GM12878 (cell line): ENCODE measurements around the gene SUSD5. TPM values are rescaled to one million over a fixed set of nuclear protein-coding genes. Genes with fewer than 3 reads are reported as not detected.

ENCODE experiments used
- ATAC-seq: fragments of 200-7000 bp; cut with Tn5 transposase; 3 replicates; pipeline ENCODE4 v1.9.1; 2020; ENCODE audit warnings: mild to moderate bottlenecking, moderate library complexity
- BruUV-seq: library from RNA; stranded (reverse); fragments of 400-500 nt; replicated peaks from 2 replicates; lab custom pipeline; 2021; lab: Mats Ljungman, UMichigan
- CTCF ChIA-PET: fragments of 300-600 bp; sonication (Branson Sonifier 250); formaldehyde crosslinking; extraction: SDS; loops from one replicate; lab custom pipeline; 2021; ENCODE audit warnings: inconsistent platforms; lab: Yijun Ruan, JAX
- POLR2A ChIA-PET: fragments of 350-600 bp; formaldehyde crosslinking; extraction: SDS; loops from one replicate; lab custom pipeline; 2021; ENCODE audit warnings: inconsistent platforms; lab: Charles Lee
- RAD21 ChIA-PET: fragments of 300-600 bp; sonication (Branson Sonifier 250); formaldehyde crosslinking; loops from one replicate; lab custom pipeline; 2023; ENCODE audit warnings: antibody characterized with exemption; ENCODE audit not compliant: unreplicated experiment; lab: Charles Lee
- SMC1A ChIA-PET: fragments of 300-600 bp; sonication (Branson Sonifier 250); formaldehyde crosslinking; loops from one replicate; lab custom pipeline; 2023; ENCODE audit not compliant: unreplicated experiment, uncharacterized antibody; lab: Charles Lee
- DNase-seq: peaks from one replicate; pipeline ENCODE4 v3.0.0-alpha.2; 2011; ENCODE audit warnings: low read depth, low spot score
- FAIRE-seq: peaks from 3 replicates; lab custom pipeline; 2011; peaks lifted over from hg19 to GRCh38; lab: Jason Lieb, UNC
- H2AFZ ChIP-seq: 2 replicates; pipeline ENCODE4 v1.6.0; 2011; ENCODE audit warnings: low read depth, low read length, control low read depth; ENCODE audit not compliant: control insufficient read depth
- H3K27ac ChIP-seq: 2 replicates; pipeline ENCODE4 v1.5.1; 2011; ENCODE audit warnings: control low read depth; ENCODE audit not compliant: control insufficient read depth, insufficient read depth
- H3K27me3 ChIP-seq, 2 experiments: replicated peaks in 1 of 2; 2 replicates each; pipeline versions ENCODE4 v1.6.0 to v1.6.1; 2011; ENCODE audit warnings: low read length in 1 of 2; ENCODE audit not compliant: control insufficient read depth in 2 of 2, insufficient read depth in 2 of 2
- H3K36me3 ChIP-seq, 2 experiments: 2 replicates each; pipeline ENCODE4 v1.5.1; 2011; ENCODE audit warnings: low read length in 1 of 2; ENCODE audit not compliant: control insufficient read depth in 2 of 2, insufficient read depth in 2 of 2
- H3K4me1 ChIP-seq: 2 replicates; pipeline ENCODE4 v1.6.1; 2011; ENCODE audit warnings: mild to moderate bottlenecking, low read length, moderate library complexity, mixed read lengths; ENCODE audit not compliant: control insufficient read depth, insufficient read depth
- H3K4me2 ChIP-seq: 2 replicates; pipeline ENCODE4 v1.6.0; 2011; ENCODE audit warnings: control low read depth; ENCODE audit not compliant: control insufficient read depth, insufficient read depth
- H3K4me3 ChIP-seq: fragments of 200-600 bp; sonication (generic); 2 replicates; pipeline ENCODE4 v1.5.1; 2016
- H3K79me2 ChIP-seq: 2 replicates; pipeline ENCODE4 v1.6.0; 2011; ENCODE audit warnings: low read length; ENCODE audit not compliant: control insufficient read depth, insufficient read depth
- H3K9ac ChIP-seq: 2 replicates; pipeline ENCODE4 v1.8.0; 2011; ENCODE audit warnings: low read length, control low read depth, mixed read lengths; ENCODE audit not compliant: control insufficient read depth, insufficient read depth
- H3K9me3 ChIP-seq: replicated peaks from 3 replicates; pipeline ENCODE4 v1.5.1; 2011; ENCODE audit warnings: mild to moderate bottlenecking, low read length; ENCODE audit not compliant: control insufficient read depth, insufficient read depth
- H4K20me1 ChIP-seq: 2 replicates; pipeline ENCODE4 v1.6.0; 2011; ENCODE audit not compliant: control insufficient read depth, insufficient read depth
- BACH1 ChIP-seq: fragments of 450-650 bp; IDR thresholded peaks from 2 replicates; pipeline ENCODE4 v1.6.1; 2017; ENCODE audit warnings: mild to moderate bottlenecking, borderline replicate concordance
- FOXM1 ChIP-seq: IDR thresholded peaks from 2 replicates; pipeline ENCODE4 v1.6.1; 2012; ENCODE audit warnings: low read depth, mild to moderate bottlenecking, inconsistent platforms, low read length, moderate library complexity
- RELA ChIP-seq: fragments of 450-650 bp; IDR thresholded peaks from 2 replicates; pipeline ENCODE4 v1.8.0; 2014; ENCODE audit warnings: borderline replicate concordance; ENCODE audit not compliant: partially characterized antibody
- WGBS: methylation state at CpG from one replicate; pipeline ENCODE4 v1.1.6; 2016; ENCODE audit warnings: low lambda C conversion rate; ENCODE audit not compliant: insufficient replicate concordance, insufficient coverage; ENCODE audit errors: missing lambda C conversion rate; 5-methylcytosine and 5-hydroxymethylcytosine counted together
- in situ Hi-C: fragments of 300-500 bp; cut with MboI; formaldehyde crosslinking; loops from 9 replicates; pipeline ENCODE4 v1.14.3; 2018; ENCODE audit warnings: mixed read lengths
- intact Hi-C: fragments of 100-400 bp; cut with micrococcal nuclease; formaldehyde crosslinking; loops from one replicate; pipeline ENCODE4 v1.14.2; 2022; ENCODE audit not compliant: unreplicated experiment
- polyA plus RNA-seq, 11 experiments: library from polyadenylated mRNA; depleted of rRNA in 4 of 11; unstranded in 6 of 11; stranded (reverse) in 5 of 11; fragments of >200 nt; fragmentation: Nextera tagmentation in 4 of 11; fragmentation: Illumina TruSeq in 1 of 11; extraction: Ambion mirVana in 4 of 11; extraction: Trizol in 1 of 11; gene quantifications; 1 replicate in 1 of 11; 2 replicates in 10 of 11; pipeline versions ENCODE4 v1.2.1 to v1.2.3, GENCODE V29; 2011 to 2016; ENCODE audit warnings: inconsistent platforms in 2 of 11, missing spikeins in 2 of 11, low read depth in 1 of 11
- total RNA-seq, 4 experiments: library from RNA; depleted of rRNA in 3 of 4; stranded (reverse); fragments of >200 nt in 3 of 4; fragmentation: Illumina TruSeq in 1 of 4; extraction: Trizol in 1 of 4; gene quantifications; 2 replicates each; pipeline versions ENCODE4 v1.2.1 to v1.2.3, GENCODE V29; 2013 to 2021
- TF ChIP-seq, protein P1 (sequence below): fragments of 450-650 bp; IDR thresholded peaks from 2 replicates; pipeline ENCODE4 v1.6.1; 2017; ENCODE audit warnings: low read depth, mild to moderate bottlenecking, moderate library complexity

SUSD5 gene
- total and polyA plus RNA-seq, 10 of the 15 experiments (the other 5 are each of a cell fraction or from before 2014, with no cell fraction given): 0.01 to 0.05 (median 0.03) TPM; not detected in 4

DNA sequence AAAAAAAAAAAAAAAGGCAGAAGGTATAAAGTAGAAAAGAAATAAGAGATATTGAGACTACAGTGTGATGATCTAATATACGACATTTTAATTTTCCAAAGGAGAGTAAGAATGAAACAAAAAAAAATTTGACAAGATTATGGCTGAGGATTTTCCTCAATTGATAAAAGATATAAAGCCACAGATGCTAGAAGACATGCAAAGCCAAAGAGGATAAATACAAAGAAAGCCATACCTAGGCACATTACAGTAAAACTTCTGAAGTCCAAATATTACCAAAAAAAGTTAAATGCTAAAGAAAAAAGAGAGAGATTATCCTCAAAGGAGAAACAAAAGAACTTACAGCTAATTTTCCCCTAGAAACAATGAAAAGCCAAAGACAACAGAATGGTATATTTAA lies 20.3 kb upstream of the SUSD5 start:
- Histone ChIP-seq H3K4me1 (no peaks in the 10 kb centered on the region), H3K27me3 (no peaks in the 10 kb centered on the region), H3K4me3 (no peak overlapping the region), H3K4me2 (no peak overlapping the region), H2AFZ (no peak overlapping the region), H4K20me1 (no peaks in the 10 kb centered on the region), H3K9ac (no peak overlapping the region), H3K36me3 (no peaks in the 10 kb centered on the region), H3K9me3 (peaks cover 2% of the 10 kb centered on the region; the same call in 1 of the 3 replicates), H3K27ac (no peak overlapping the region), H3K79me2 (no peaks in the 10 kb centered on the region)
- no peak for TF ChIP-seq BACH1
- no TSS peak for BruUV-seq
- no peak for ATAC-seq
- SMC1A ChIA-PET: no interaction called here
- POLR2A ChIA-PET: no interaction called here
- RAD21 ChIA-PET: no interaction called here
- CTCF ChIA-PET: no interaction called here
- FAIRE-seq: peak; percentile 13
- 67% methylated on average over 1 of the region's 1 CpG for WGBS
- intact Hi-C loops (no loop called here), in situ Hi-C loops (no loop called here)
- no peak for DNase-seq

DNA sequence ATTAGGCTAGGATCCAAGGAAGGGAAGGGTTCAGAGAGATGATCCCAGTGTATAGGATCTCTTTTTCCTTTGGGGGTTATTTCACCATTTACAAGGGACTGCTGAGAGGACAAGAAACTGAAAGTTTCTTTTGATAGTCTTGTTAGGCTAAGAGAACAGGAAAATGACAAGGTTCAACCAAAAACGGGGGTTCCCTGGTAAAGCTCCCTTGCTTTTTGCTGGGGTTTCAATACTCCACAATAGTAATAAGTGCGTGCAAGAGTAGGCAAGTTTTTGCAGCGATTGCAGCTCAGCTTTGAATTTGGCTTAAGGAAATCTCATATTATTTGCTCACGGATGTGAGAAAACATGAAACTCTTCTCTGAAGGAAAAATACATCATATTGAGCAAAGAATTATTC lies 18.8 kb upstream of the SUSD5 start:
- ChIA-PET SMC1A (interaction anchor here (0.8 to 1.5 kb wide), 2 partner anchors 11 to 98 kb away, joined by 3 read pairs; no protein-coding TSS in a partner anchor), POLR2A (no interaction called here), RAD21 (interaction anchor here (0.9 kb wide), 1 partner anchor 106 kb away, joined by 4 read pairs; no protein-coding TSS in a partner anchor), CTCF (interaction anchor here (0.6 to 1.0 kb wide), 4 partner anchors 10 to 106 kb away, joined by 3 read pairs; no protein-coding TSS in a partner anchor)
- FAIRE-seq (peak; percentile 59), ATAC-seq (peak; percentile 80), DNase-seq (peak; percentile 21)
- intact Hi-C loops (no loop called here), in situ Hi-C loops (no loop called here)
- Histone ChIP-seq H3K4me2 (no peak overlapping the region), H3K4me1 (no peaks in the 10 kb centered on the region), H3K4me3 (no peak overlapping the region), H3K36me3 (no peaks in the 10 kb centered on the region), H4K20me1 (no peaks in the 10 kb centered on the region), H3K27me3 (no peaks in the 10 kb centered on the region), H3K9me3 (peaks cover 2% of the 10 kb centered on the region; the same call in 1 of the 3 replicates), H3K9ac (no peak overlapping the region), H3K27ac (no peak overlapping the region), H3K79me2 (no peaks in the 10 kb centered on the region), H2AFZ (no peak overlapping the region)
- WGBS: 40% methylated on average over 4 of the region's 4 CpGs
- TF ChIP-seq, protein P1, sequence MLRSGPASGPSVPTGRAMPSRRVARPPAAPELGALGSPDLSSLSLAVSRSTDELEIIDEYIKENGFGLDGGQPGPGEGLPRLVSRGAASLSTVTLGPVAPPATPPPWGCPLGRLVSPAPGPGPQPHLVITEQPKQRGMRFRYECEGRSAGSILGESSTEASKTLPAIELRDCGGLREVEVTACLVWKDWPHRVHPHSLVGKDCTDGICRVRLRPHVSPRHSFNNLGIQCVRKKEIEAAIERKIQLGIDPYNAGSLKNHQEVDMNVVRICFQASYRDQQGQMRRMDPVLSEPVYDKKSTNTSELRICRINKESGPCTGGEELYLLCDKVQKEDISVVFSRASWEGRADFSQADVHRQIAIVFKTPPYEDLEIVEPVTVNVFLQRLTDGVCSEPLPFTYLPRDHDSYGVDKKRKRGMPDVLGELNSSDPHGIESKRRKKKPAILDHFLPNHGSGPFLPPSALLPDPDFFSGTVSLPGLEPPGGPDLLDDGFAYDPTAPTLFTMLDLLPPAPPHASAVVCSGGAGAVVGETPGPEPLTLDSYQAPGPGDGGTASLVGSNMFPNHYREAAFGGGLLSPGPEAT: peak; percentile 50; the same call in 1 of the 2 replicates
- TF ChIP-seq FOXM1 (0 out of 2 replicates have a peak, but pooled peaks have one; percentile 32), RELA (no peak)
- no TSS peak for BruUV-seq
